Activated CD8-positive, alpha-beta memory T cell treated with anti-CD3 and anti-CD28 coated beads, Interleukin-2, amount 50 U/mL, for 24 hours (primary cell): ENCODE measurements around the gene TSR3.

ENCODE experiments used
- DNase-seq: peaks from one replicate; pipeline ENCODE4 v3.0.0-alpha.2; 2020; ENCODE audit errors: extremely low read depth

TSR3 gene

GRCh38 chr16:1324286-1324826, 27.3 kb downstream of the TSR3 start:
- DNase-seq, result no peak

GRCh38 chr16:1323296-1324239, 28.1 kb downstream of the TSR3 start:
- DNase-seq, result no peak

GRCh38 chr16:1322407-1322806, 29.3 kb downstream of the TSR3 start:
- no peak for DNase-seq

GRCh38 chr16:1320658-1321240, 30.9 kb downstream of the TSR3 start:
- DNase-seq, result no peak

GRCh38 chr16:1320097-1320496, 31.6 kb downstream of the TSR3 start:
- no peak for DNase-seq

GRCh38 chr16:1319041-1319440, 32.6 kb downstream of the TSR3 start:
- no peak for DNase-seq

GRCh38 chr16:1318268-1318545, 33.5 kb downstream of the TSR3 start:
- DNase-seq, result no peak

GRCh38 chr16:1317479-1318267, 34.0 kb downstream of the TSR3 start:
- no peak for DNase-seq

- DNase-seq, result no peak
Measured at GRCh38 chr16:1316033-1316405, 35.7 kb downstream of the TSR3 start.

GRCh38 chr16:1315081-1316032, 36.3 kb downstream of the TSR3 start:
- DNase-seq, result no peak

- DNase-seq, result no peak
Measured at GRCh38 chr16:1314399-1315068, 37.1 kb downstream of the TSR3 start.

- no peak for DNase-seq
Measured at GRCh38 chr16:1313721-1314369, 37.8 kb downstream of the TSR3 start.

GRCh38 chr16:1312903-1313302, 38.8 kb downstream of the TSR3 start:
- DNase-seq, result no peak

- DNase-seq, result no peak
Measured at GRCh38 chr16:1312467-1312816, 39.2 kb downstream of the TSR3 start.

GRCh38 chr16:1311738-1312466, 39.8 kb downstream of the TSR3 start:
- DNase-seq, result no peak

GRCh38 chr16:1311212-1311737, 40.4 kb downstream of the TSR3 start:
- DNase-seq, result no peak

GRCh38 chr16:1310832-1311200, 40.9 kb downstream of the TSR3 start:
- DNase-seq, result no peak

- no peak for DNase-seq
Measured at GRCh38 chr16:1309888-1310831, 41.5 kb downstream of the TSR3 start.
